ENCODE results near the gene MYCBP2.
"Not testable (repeated sequence)": the region's sequence is repeated elsewhere in the genome, so short reads cannot be mapped to it uniquely, and the experiment has no call there.

The MYCBP2 gene

GRCh38 chr13:77326905-77327604, at the start of gene MYCBP2:
Gene MYCBP2, minus strand, starts transcription at chr13:77327094. Its CDS starts 319 bp downstream, at chr13:77326775.
- peak; percentile 99 for DNase-seq

DNA sequence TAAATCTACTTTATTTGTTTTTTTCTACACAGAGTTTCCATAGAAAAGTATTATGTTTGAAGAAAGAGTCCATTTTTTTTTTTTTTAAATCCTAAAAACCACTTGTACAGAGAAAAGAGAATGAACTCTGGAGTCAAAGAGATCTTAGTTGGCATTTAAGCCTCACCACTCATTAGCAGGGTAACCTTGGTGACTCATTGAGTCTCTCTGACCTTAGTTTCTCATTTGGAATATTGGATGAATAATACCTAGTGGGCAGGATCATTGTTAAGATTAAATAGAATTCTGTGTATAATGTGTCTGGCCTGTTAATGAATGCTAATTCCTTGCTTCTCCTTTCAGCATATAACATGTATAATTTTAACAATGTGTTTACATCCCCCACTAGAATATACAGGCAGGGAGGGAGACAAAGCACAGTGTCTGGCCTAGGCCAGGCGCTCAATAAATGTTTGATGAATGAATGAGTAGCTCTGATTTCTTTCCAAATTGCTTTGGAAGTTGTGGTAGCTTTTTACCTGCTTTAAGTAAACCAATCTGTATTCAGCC, 48.7 kb upstream of the MYCBP2 start:
- no peak for DNase-seq

DNA sequence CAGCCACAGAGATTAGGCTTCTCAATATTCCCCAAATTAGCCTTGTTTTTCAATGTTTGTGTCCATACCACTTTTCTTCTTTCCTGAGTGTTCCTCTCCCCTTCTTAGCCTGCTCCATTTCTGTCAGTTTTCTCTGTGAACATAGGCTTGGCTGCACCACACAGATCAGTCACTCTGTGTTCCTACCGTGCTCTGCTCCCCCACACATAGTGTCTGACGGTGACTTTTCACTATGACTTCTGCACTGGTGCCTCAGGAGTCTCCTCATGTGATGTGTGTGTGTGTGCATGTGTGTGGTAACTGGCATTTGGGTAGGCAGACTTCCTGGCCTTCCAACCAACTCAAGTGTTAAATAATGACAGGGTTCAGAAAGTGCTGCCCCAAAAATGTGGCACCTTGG, 47.9 kb upstream of the MYCBP2 start:
- no peak for DNase-seq

- no peak for DNase-seq
Observed at GRCh38 chr13:77374339-77374738, 47.4 kb upstream of the MYCBP2 start.

- DNase-seq, result peak; percentile 57
Observed at GRCh38 chr13:77373502-77373901, 46.6 kb upstream of the MYCBP2 start.

DNA sequence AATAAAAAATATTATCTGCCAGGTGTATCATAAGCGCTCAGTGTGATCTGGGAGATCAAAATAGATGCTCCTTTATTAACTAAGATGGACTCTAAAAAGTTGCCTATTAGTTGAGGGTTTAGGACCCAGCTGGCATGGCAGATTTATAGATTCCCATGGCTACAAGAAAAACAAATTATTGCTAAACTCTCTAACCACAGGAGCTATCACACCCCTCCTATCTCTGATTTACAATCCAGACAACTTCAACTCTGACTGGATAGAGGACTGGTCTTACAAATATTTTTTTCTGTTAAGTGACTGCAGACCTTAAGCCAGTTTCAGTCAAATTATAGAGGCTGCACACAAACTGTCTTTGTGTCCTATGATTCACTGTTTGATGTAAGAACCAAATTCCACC, 45.4 kb upstream of the MYCBP2 start:
- no peak for DNase-seq

DNA sequence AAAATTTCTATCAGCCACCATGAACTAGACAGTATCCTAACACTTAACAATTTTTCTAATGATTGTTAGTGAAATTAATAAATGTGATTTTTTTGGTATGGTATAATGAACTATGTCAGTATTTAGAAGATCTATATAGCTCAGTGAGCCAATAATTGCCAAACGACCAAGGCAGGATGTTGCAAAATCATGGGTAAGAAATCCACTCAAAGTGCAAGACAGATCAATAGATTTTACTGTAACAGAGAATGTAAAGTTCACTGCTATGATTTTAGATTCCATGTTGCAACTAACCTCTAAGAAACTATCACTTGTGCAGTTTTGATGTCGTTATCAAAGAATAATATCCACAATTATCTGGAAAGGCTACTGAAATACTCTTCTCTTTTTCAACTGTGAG, 44.0 kb upstream of the MYCBP2 start:
- no peak for DNase-seq

DNA sequence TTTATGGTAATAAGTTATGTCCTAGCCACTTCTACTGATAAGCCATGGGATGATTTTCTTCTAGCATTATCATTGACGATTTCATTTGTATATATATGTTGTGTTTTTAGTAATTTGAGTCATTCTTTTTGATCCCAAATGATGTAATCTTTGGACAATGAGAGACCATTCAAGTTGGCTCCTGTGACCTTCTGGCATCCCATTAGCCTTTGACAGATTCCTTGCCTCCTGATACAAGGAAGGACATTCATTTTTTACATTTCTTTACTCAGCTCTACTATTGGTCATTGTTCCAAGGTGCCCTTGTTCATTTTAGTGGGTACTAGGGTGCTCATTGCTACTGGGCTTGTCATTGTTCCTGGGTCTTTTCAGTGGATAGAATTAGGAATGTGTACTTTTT, 35.3 kb upstream of the MYCBP2 start:
- DNase-seq, result no peak

GRCh38 chr13:77360032-77360685, 33.3 kb upstream of the MYCBP2 start:
- no peak for DNase-seq

GRCh38 chr13:77359171-77359570, 32.3 kb upstream of the MYCBP2 start:
- DNase-seq, result no peak

DNA sequence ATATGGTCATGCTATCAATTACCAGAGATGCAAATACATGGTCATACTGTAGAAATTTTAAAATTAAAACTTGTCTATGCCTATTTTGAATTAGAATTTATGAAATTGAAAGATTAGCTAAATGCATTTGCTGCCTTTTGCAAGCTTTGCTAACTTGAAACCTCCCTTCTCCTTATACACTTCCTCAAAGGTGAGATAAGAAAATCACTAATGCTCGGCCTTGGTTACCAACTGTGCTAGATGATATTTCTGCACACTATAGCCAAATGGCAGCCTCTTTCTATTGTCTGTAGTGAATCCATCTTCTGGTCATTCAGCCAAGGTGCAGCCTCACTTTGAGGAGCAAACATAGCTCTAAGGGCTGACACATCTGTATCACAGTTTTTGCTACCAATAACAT, 31.1 kb upstream of the MYCBP2 start:
- DNase-seq, result no peak

GRCh38 chr13:77356155-77356554, 29.3 kb upstream of the MYCBP2 start:
- DNase-seq, result no peak

- DNase-seq, result no peak
Observed at GRCh38 chr13:77353995-77354394, 27.1 kb upstream of the MYCBP2 start.

GRCh38 chr13:77351315-77351714, 24.4 kb upstream of the MYCBP2 start:
- DNase-seq, result no peak

- DNase-seq, result no peak
Observed at GRCh38 chr13:77350811-77351210, 23.9 kb upstream of the MYCBP2 start.

DNA sequence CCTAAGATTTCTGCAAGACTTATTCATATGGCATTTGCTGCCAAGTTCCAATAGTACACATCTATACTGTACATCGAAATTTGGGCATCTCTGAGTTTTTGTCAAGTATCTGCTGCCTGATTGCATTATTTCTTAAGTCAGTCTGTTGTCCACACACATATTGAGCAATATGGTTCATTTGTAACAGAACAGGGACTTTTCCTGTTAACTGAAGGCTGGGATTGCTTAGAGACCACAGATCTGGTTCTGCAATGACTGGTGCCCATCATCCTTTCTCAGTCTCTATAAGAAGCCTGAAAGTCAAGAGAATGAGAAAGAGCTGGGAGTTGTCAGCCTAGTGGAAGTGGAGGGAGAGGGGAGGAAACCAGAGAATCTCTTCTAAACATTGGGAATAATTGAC, 22.5 kb upstream of the MYCBP2 start:
- no peak for DNase-seq

- DNase-seq, result not testable (repeated sequence)
Observed at GRCh38 chr13:77347351-77347750, 20.5 kb upstream of the MYCBP2 start.

DNA sequence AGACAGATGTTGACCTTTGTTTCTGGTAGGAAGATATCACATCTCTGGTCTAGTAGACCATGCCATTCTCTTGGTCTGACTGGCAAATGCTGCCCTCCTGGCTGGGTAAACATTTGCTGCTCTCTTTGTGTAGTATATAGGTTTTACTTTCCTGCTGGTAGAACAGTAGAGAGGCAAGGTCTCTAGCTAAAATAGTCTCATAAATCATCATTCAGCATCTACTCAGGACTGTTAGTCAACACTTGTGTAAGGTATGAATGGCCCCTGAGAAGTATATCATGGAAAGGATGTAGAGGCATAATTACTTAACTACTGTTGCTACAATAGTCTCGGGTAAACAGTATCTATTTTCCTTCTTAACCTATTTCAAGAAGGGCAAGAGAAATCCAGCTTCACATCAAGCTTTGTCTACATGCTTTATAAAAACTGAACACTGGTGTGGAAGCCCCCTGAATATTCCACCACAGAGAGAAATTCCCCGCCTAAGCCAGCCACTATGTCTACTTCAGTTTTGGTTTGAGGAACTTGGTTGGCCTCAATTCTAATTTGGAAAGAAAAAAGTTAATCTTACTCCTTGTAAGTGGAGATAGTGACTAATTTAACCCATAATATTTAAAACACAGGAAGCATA, 18.4 kb upstream of the MYCBP2 start:
- DNase-seq, result peak; percentile 99

DNA sequence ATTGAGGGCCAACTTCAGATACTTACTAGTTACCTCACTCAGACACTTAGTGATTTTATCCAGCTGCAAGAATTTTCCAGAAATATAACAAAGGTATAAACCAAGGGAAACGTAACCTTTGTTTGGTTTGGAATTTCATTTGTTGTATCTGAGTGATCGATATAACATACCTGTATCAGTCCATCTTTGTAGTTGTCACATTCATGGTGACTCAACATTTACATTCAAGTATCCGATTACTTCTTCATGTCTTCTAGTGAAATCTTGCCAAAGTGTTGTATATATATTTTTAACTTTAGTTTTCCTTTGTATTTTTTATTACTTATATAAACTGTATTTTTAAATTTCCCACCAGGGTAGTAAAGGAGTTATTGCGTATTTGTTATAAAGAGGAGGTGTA, 16.9 kb upstream of the MYCBP2 start:
- no peak for DNase-seq

DNA sequence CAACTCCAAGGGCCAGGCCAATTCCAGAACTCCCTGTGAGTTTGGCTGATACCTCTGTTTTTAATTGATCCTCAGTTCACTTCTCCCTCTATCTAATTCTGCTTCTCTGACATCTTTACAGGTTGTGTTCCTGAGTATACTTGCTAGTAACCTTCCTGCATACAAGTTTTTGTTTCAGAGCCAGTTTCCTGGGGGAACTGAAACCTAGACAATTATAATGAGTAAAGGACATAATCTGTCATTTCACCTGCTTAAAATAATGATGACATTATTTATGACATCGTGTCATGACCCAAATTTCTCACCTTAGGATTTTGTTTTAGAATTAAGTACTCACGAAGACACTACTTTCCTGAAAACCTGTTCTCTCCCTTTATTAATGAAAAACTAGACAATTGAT, 12.5 kb upstream of the MYCBP2 start:
- no peak for DNase-seq

GRCh38 chr13:77338961-77339401, 12.1 kb upstream of the MYCBP2 start:
- DNase-seq, result no peak

DNA sequence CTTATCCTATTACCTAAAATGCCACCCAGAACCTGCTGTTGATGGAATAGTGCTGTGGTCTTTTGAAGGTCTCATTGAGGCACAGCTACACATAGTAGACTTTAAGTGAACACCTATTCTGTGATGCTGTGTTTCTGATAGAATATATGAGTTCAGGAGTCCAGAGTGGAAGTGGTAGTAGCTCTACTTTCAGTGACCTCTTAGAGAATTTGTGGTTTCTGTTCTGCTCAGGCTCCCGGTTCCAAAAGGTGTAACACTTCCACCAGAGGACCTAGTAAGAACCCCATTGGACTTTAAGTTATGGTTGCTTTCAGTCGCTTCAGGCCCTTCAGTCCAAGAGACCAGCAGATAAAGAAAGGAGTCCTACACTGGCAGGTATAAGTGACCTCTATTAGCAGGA, 11.4 kb upstream of the MYCBP2 start:
- DNase-seq, result no peak

GRCh38 chr13:77337159-77337558, 10.3 kb upstream of the MYCBP2 start:
- DNase-seq, result no peak

GRCh38 chr13:77335543-77335942, 8.6 kb upstream of the MYCBP2 start:
- no peak for DNase-seq

Data from NCI-H1417 treated with DMSO at 0.1 percent for 48 hours (cell line).